GM18858 (cell line): Measurements from ENCODE around the gene FBLN5.
"Not testable (repeated sequence)": the region's sequence is repeated elsewhere in the genome, so short reads cannot be mapped to it uniquely, and the experiment has no call there.

Experiments
- ATAC-seq: cut with Tn5 transposase; IDR thresholded peaks from one replicate; pipeline ENCODE4 v1.9.1; 2021; ENCODE audit not compliant: unreplicated experiment

Gene FBLN5

GRCh38 chr14:91885839-91886238 is 61.7 kb downstream of the FBLN5 start:
- no peak for ATAC-seq

DNA sequence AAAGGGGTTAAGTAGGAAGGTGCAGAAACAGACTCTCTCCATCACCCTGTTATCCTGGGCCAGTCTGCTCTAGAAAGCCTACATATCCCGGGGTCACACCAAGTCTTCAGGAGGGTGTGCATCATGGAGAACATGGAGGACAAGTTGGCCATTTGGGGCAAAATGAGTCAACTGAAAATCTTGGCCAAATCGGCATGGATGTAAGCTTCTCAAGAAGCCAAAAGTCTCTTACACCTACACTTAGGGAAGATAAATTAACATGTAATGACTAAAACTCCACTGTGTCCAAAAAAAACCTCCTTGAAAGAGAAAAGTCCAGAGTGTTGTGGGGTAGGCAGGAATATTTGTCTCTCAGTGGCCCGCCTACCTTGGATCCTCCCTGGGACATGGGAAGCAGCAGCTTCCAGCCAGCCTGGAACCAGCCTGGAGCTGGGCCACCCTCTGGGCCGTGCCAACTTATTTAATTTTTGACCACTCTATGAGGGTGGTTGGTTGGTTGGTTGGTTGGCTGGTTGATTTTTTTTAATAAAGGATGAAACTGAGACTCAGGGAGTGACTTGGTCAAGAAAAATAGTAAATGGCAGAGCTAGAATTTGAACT is 62.3 kb downstream of the FBLN5 start:
- no peak for ATAC-seq

GRCh38 chr14:91884664-91885063 is 62.8 kb downstream of the FBLN5 start:
- ATAC-seq, result no peak

DNA sequence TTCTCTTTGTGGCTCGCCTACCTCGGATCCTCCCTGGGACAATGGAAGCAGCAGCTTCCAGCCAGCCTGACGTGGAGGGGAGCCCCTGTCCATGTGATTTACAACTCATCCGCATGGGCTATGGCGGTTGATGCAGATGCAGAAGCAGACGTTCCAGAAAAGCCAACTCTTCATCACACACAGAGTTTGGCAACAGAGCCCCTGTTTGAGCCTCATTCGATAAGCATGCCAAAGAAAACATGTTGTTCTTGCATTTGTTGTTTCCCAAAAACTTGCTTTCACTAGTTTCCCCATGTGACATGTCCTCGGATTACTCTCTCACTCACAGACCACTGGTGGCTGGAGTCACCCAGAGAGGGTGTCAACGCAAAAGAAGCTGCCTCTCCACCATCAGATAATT is 63.7 kb downstream of the FBLN5 start:
- no peak for ATAC-seq

DNA sequence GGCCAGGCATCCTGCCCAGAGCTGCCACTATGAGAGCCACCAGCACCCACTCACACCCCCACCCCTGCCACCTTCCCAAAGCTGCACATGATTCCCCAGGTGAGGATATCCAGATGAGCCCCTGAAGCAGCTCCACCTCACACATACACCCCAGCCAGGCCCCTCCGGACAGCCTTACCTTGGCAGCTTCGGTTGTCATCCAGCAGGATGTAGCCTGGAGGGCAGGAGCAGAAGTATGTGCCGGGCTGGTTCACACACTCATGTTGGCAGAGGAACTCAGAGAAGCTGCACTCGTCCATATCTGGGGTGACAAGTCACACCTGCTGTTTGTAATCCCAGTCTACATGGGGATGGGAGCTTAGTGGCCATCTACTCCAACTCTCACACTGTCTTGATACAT is 64.7 kb downstream of the FBLN5 start:
- ATAC-seq, result no peak

- no peak for ATAC-seq
These were observed 65.1 kb downstream of the FBLN5 start for GRCh38 chr14:91882369-91882768.

- ATAC-seq, result no peak
These were observed 68.3 kb downstream of the FBLN5 start for GRCh38 chr14:91879196-91879595.

- ATAC-seq, result no peak
These were observed 69.2 kb downstream of the FBLN5 start for GRCh38 chr14:91878274-91878673.

GRCh38 chr14:91877376-91877915 is 70.0 kb downstream of the FBLN5 start:
- ATAC-seq, result no peak

- ATAC-seq, result no peak
These were observed 71.0 kb downstream of the FBLN5 start for GRCh38 chr14:91876492-91876891.

DNA sequence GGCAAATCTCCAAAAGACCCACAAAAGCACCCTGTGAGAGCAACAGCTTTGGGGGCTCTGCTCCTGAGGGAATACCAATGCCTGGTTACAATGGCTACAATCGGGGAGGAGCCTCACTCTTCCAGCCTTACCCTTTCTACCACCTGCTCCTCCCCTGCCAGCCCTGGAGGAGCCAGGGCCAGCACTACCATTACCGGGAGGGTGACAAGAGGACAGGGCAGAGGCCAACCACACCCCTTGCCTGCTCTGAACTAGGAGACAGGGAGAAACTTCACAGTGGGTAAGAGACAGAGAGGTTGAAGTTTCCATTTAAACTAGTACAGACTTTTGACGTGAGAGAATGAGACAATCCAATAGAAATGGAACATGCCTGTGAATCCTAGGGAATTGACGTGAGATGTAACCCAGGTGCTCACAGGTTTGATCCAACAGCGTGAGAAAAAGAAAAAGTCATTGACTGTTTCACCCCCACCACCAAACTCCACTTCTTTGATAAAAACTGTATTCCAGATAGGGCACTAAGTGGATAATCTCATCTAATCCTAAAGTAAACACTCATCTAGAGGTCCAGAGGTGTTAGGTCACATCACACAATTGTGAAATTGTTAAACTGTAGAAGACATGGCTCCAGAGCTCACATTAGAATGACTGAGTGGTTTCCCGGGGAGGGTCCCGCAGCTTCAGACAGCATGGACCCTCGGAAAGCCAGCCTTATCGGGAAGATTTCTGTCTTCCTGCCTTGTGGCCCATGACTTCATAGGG is 71.8 kb downstream of the FBLN5 start:
- ATAC-seq, result no peak

- ATAC-seq, result peak; percentile 70
These were observed 73.8 kb downstream of the FBLN5 start for GRCh38 chr14:91873471-91874415.

DNA sequence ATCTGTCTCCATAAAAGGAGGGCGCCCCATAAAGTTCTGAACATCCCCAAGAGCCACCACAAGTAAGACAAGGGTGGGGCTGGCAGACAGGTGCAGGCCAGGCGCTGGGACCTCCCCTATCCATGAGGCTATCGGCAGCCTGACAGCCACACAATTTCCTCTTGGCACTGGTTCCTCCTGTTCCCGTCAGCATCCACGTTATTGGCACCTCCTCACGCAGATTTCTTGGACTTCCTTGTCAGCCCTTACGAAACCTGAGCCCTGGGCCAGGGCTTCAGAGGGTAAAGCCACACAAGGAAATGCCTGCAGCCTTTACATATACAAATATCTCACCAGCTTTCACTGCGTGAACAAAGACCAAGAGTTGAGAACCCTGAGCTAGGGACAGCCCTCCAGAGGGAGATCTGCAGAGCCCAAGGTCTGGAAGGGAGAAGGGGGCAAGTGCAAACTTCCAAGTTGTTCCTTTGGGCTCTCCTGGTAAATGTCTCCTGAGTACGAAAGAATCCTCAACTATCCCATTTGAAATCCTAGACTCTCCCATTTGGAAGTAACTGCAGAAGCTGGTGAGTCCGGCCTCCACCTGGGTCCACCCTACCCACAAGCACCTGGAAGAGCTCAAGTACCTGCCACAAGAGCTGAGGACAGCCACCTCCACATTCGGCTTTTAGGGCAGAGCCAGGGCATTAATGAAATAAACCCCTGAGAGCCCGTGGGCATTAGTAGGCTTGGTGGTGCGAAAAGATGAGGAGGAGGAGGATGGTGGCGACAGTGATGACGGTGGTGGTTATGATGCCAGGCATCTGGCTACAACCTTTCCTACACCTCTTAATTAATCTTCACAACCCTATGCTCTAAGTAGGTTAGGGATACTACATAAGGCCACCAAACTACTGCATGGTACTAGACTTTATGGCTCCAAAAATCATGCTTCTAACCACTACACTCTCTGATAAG is 74.7 kb downstream of the FBLN5 start:
- ATAC-seq, result no peak

DNA sequence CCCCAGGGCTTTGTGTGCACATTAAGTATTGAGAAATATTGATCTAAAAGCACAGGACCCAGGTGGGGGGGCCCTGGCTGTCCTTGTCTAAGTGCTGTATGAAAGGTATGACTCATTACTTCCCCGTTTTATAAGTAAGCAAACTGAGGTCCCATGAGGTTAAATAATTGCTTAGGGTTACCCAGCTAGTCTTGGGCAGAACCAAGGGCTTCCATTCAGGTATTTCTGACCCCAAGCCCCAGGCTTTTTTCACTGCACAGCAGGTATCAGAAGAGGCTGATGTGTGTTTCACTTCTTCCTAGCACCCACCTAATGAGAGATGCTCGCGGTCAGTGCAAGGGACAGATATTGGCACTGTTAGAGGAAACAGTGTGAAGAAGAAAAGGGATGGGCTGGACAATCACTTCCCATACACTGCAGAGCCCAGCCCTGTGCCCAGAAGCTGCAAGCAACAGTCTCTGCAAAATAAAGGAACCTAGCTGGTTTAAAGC is 75.4 kb downstream of the FBLN5 start:
- ATAC-seq, result peak; percentile 36

DNA sequence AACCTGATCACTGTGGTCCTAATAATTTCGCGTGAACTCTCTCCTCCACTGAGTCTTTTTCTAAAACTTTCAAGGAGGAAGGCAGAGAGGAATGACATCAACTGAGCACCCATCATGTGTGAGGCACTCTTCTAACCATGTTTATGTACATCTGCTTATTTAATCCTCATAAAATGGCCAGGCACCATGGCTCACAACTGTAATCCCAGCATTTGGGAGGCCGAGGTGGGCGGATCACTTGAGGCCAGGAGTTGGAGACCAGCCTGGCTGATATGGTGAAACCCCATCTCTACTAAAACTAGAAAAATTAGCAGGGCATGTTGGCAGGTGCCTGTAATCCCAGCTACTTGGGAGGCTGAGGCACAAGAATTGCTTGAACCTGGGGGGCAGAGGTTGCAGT is 76.1 kb downstream of the FBLN5 start:
- ATAC-seq, result not testable (repeated sequence)

DNA sequence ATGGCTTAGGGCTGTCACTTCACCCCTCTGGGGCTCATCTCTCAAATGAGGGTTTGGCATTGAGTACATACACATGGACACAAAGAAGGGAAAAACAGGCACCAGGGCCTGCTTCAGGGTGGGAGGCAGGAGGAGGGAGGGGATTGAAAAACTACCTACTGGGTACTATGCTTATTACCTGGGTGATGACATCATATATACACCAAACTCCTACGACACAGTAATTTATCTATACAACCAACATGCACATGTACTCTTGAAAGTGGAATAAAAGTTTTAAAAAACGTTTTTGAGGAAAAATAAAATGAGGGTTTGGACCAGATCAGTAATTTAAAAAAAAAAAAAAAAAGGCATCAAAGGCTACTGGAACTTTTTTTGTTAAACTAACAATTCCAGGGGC is 76.6 kb downstream of the FBLN5 start:
- ATAC-seq, result no peak

DNA sequence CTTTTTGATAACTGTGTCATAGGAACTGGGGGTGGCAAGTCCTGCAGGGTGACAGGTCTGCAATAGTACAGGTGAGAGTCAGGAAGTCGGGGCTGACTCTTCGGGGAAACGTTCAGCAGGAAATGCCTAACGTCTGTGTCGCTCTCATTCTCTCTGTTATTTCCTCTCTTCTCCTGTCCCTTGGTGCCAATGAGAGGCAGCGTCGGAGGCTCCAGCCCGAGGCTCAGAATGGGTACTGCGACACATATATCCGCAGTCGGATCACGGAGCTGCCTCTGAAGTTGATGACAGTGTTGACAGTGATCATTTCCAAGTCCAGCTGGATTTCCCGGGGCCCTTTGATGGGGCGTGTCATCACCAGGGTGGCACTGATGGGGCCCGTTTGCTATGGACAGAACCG is 77.5 kb downstream of the FBLN5 start:
- ATAC-seq, result no peak

GRCh38 chr14:91869556-91869955 is 77.9 kb downstream of the FBLN5 start:
- no peak for ATAC-seq

DNA sequence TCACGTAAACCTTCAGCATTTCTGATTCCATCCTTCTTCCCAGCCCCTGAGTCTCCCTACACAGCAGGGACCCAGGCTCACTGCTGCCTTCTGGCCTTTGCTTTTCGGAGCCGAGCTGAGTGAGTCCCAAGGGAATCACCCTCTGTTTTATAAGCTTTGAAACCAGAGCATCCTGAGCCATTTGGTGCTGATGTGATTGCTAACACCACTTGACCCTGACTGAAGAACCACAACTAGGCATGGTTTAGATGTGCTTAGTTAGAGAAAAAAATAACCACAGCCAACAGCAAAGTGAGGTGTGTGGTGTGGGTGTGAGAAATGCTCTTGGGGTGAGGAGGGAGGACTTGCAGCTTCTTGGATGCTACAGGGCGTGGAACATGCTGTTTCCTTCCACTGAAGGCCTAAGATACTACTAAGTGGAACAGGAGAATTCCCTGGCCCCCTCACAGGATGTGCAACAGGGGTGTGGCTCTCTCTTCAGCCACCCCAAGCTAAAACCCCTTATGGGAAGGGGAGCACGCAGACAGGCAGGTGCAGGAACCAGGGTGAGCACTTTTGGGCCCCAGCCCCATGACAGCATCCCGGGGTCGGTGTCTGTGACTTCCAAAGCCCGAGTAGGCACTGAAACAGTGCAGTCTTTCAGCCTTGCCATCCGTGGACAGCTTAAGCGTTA is 80.0 kb downstream of the FBLN5 start, which contains the start of gene TC2N:
TSS of gene TC2N (minus strand) at position 221 of the 673 bp plus-strand sequence. CDS start 53,767 bp downstream, outside the sequence.
- ATAC-seq, result no peak
